ENCODE results near the gene MED8.

Gene MED8

GRCh38 chr1:43339584-43340232 is 49.9 kb downstream of the MED8 start:
- H3K4me3 ChIP-seq (ENCODE audit: low read length) = no peak overlapping the region
- no peak for DNase-seq (ENCODE audit: low read depth)
- TF ChIP-seq, protein P1, sequence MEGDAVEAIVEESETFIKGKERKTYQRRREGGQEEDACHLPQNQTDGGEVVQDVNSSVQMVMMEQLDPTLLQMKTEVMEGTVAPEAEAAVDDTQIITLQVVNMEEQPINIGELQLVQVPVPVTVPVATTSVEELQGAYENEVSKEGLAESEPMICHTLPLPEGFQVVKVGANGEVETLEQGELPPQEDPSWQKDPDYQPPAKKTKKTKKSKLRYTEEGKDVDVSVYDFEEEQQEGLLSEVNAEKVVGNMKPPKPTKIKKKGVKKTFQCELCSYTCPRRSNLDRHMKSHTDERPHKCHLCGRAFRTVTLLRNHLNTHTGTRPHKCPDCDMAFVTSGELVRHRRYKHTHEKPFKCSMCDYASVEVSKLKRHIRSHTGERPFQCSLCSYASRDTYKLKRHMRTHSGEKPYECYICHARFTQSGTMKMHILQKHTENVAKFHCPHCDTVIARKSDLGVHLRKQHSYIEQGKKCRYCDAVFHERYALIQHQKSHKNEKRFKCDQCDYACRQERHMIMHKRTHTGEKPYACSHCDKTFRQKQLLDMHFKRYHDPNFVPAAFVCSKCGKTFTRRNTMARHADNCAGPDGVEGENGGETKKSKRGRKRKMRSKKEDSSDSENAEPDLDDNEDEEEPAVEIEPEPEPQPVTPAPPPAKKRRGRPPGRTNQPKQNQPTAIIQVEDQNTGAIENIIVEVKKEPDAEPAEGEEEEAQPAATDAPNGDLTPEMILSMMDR (IDR thresholded peaks at IDR 0.05; ENCODE audit: insufficient read depth, low read depth, low read length, missing control alignments) = no peak

DNA sequence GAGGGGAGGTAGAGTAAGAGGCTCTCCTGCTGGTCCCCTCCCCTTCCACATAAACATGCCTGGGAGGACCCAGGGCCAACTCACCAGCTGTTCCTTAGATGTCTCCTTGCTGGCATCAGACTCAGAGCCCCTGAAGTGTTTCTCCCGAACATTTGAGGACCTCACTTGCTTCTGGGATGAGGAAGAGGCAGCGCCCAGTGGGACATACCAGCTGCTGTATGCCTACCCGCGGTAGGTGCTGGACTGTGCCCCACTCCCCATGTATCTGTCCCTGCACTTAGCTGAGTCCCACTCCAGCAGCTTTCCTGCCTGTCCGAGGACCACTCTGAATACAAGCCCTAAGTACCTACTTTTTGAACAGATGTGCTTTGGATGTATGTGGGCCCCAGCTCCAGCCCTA is 51.6 kb downstream of the MED8 start:
- TF ChIP-seq, protein P1 (IDR thresholded peaks at IDR 0.05; ENCODE audit: insufficient read depth, low read depth, low read length, missing control alignments) = no peak
- no peak overlapping the region for H3K4me3 ChIP-seq (ENCODE audit: low read length)
- no peak for DNase-seq (ENCODE audit: low read depth)

GRCh38 chr1:43337588-43337987 is 52.0 kb downstream of the MED8 start, which contains the start of gene MPL:
MPL (plus strand) TSS chr1:43337818; CDS start chr1:43337849, 31 bp downstream.
- TF ChIP-seq, protein P1 (IDR thresholded peaks at IDR 0.05; ENCODE audit: insufficient read depth, low read depth, low read length, missing control alignments) = no peak
- no peak for DNase-seq (ENCODE audit: low read depth)
- no peak within 1 kb of the TSS for H3K4me3 ChIP-seq (ENCODE audit: low read length)

- H3K4me3 ChIP-seq (ENCODE audit: low read length) = no peak overlapping the region
- TF ChIP-seq, protein P1 (IDR thresholded peaks at IDR 0.05; ENCODE audit: insufficient read depth, low read depth, low read length, missing control alignments) = no peak
- DNase-seq (ENCODE audit: low read depth) = no peak
These were observed 55.0 kb downstream of the MED8 start for GRCh38 chr1:43334453-43335205.

Data from epithelial cell of esophagus (primary cell).